ENCODE measurements around the gene IRF2BP1. TPM values are rescaled to one million over a fixed set of nuclear protein-coding genes. Genes with fewer than 3 reads are reported as not detected.

IRF2BP1 gene
- total RNA-seq, 1 experiment from 2014 or later = 29.7 TPM

DNA sequence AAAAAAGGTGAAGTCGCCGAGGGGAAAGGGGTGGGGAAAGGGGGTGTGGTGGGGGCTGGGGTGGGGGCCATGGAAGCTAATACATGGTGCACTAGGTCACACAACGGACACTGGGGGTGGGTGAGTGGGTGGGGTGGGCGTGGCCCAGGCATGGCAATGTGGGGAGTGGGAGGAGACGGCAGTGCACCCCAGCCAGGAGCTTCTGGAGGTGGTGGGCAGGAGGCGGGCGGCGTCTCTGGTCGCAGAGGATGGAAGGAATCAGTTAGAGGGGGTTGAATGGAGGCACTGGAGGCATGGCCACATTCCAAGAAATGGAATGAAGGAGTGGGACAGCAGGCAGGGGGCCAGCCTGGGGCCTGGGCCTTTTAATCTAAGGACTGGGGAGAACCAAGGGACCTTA lies 47.8 kb upstream of the IRF2BP1 start:
- H3K9me3 ChIP-seq (ENCODE audit: low read depth, low read length, poor library complexity, severe bottlenecking) = no peaks in the 10 kb centered on the region
- H3K27ac ChIP-seq (ENCODE audit: low read depth, low read length, poor library complexity, severe bottlenecking) = no peak overlapping the region
- BruUV-seq (replicated peaks) = no TSS peak
- H3K4me1 ChIP-seq (ENCODE audit: insufficient read depth, low read length, poor library complexity, severe bottlenecking) = no peaks in the 10 kb centered on the region
- no peaks in the 10 kb centered on the region for H3K36me3 ChIP-seq (ENCODE audit: insufficient read depth, low read length, poor library complexity, severe bottlenecking)
- no peak for DNase-seq (ENCODE audit: low spot score)
- ChIA-PET CTCF (no interaction called here), POLR2A (ENCODE audit: low non-redundant PET) (no interaction called here)
- no peak overlapping the region for H3K4me3 ChIP-seq (ENCODE audit: low read depth, low read length, poor library complexity, severe bottlenecking)
- peaks cover 46% of the 10 kb centered on the region for H3K27me3 ChIP-seq (replicated peaks; ENCODE audit: insufficient read depth, low read depth, low read length, poor library complexity)
- intact Hi-C loops (cut with micrococcal nuclease; ENCODE audit: unreplicated experiment) = no loop called here
- TF ChIP-seq EZH2 (IDR thresholded peaks at IDR 0.05; ENCODE audit: borderline replicate concordance, low read depth, low read length, poor library complexity, severe bottlenecking) (no peak), CTCF (conservative IDR thresholded peaks at IDR 0.05; ENCODE audit: low read depth, low read length) (no peak)

DNA sequence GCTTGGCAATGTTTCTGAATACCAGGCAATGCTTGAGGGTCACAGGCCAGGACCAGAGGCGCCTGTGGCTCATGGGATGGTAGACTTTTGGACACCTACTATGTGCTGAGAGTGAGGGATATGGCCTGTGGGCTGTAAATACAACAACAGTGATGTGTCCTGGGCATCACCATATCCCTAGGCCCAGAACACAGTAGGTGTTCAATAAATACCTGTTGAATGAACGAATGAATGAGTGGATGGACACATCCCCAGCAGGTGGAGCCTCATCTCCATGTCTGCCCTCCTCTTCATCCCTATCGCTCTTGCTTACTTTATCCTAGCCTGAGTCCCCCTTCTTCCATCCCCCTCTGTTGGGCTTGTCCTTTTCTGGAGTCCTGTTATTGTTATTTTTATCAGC lies 45.1 kb upstream of the IRF2BP1 start:
- peaks cover 24% of the 10 kb centered on the region for H3K27me3 ChIP-seq (replicated peaks; ENCODE audit: insufficient read depth, low read depth, low read length, poor library complexity)
- no TSS peak for BruUV-seq (replicated peaks)
- intact Hi-C loops (cut with micrococcal nuclease; ENCODE audit: unreplicated experiment) = no loop called here
- no peaks in the 10 kb centered on the region for H3K36me3 ChIP-seq (ENCODE audit: insufficient read depth, low read length, poor library complexity, severe bottlenecking)
- H3K4me1 ChIP-seq (ENCODE audit: insufficient read depth, low read length, poor library complexity, severe bottlenecking) = peaks cover 4% of the 10 kb centered on the region
- no peak overlapping the region for H3K4me3 ChIP-seq (ENCODE audit: low read depth, low read length, poor library complexity, severe bottlenecking)
- no peaks in the 10 kb centered on the region for H3K9me3 ChIP-seq (ENCODE audit: low read depth, low read length, poor library complexity, severe bottlenecking)
- H3K27ac ChIP-seq (ENCODE audit: low read depth, low read length, poor library complexity, severe bottlenecking) = no peak overlapping the region
- DNase-seq (ENCODE audit: low spot score) = no peak
- POLR2A ChIA-PET (ENCODE audit: low non-redundant PET) = no interaction called here
- TF ChIP-seq CTCF (conservative IDR thresholded peaks at IDR 0.05; ENCODE audit: low read depth, low read length) (no peak), EZH2 (IDR thresholded peaks at IDR 0.05; ENCODE audit: borderline replicate concordance, low read depth, low read length, poor library complexity, severe bottlenecking) (no peak)
- CTCF ChIA-PET = no interaction called here

GRCh38 chr19:45929247-45929646 lies 43.3 kb upstream of the IRF2BP1 start:
- Histone ChIP-seq H3K27ac (ENCODE audit: low read depth, low read length, poor library complexity, severe bottlenecking) (no peak overlapping the region), H3K4me3 (ENCODE audit: low read depth, low read length, poor library complexity, severe bottlenecking) (no peak overlapping the region), H3K4me1 (ENCODE audit: insufficient read depth, low read length, poor library complexity, severe bottlenecking) (peaks cover 4% of the 10 kb centered on the region), H3K9me3 (ENCODE audit: low read depth, low read length, poor library complexity, severe bottlenecking) (no peaks in the 10 kb centered on the region), H3K27me3 (replicated peaks; ENCODE audit: insufficient read depth, low read depth, low read length, poor library complexity) (peaks cover 9% of the 10 kb centered on the region), H3K36me3 (ENCODE audit: insufficient read depth, low read length, poor library complexity, severe bottlenecking) (no peaks in the 10 kb centered on the region)
- intact Hi-C loops (cut with micrococcal nuclease; ENCODE audit: unreplicated experiment) = no loop called here
- TF ChIP-seq EZH2 (IDR thresholded peaks at IDR 0.05; ENCODE audit: borderline replicate concordance, low read depth, low read length, poor library complexity, severe bottlenecking) (no peak), CTCF (conservative IDR thresholded peaks at IDR 0.05; ENCODE audit: low read depth, low read length) (no peak)
- no peak for DNase-seq (ENCODE audit: low spot score)
- POLR2A ChIA-PET (ENCODE audit: low non-redundant PET) = no interaction called here
- CTCF ChIA-PET = no interaction called here
- BruUV-seq (replicated peaks) = no TSS peak
